Bone marrow (tissue), 2 donors: Measurements from ENCODE around the gene MYCBP.

ENCODE experiments used
- DNase-seq, 2 donors: peaks; one replicate each; lab custom pipeline; 2025; lab: John Stamatoyannopoulos, UW

Gene MYCBP

DNA sequence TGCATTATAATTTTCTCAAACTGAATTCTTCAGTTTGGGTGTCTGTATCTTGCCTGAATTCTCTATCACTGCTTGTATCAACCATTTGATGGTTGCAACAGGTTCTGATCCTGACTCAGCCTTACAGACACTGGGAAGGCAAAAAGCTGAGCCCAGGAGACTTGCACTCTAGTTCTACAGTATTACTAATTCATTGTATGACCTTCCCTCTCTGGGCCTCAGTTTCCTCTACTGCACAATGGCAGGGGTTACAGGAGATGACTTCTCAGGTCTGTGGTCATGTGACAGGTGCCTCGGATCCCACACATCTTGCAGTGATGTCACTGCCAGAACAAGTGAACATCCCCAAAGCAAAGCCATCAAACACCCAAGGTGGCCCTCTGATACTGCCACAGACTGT lies 52.3 kb downstream of the MYCBP start:
- DNase-seq, result no peak

DNA sequence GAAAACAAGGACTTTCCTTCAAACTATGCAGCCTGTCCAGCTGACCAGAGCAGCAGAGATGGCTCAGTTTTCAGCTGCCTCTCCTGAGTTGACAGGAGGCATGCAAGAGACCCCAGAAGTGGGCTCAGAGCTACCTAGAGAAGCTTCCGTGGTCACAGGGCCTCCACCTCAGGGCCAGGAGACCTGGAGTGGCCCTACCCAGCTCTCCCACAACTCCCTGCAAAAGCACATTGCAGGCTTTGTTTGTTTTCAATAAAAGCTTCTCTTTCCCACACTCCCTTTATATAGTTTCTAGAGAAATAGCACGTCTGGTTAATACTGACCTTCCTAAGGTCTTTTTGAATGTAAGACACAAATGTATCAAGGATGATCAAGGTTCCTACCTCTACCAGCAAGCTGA lies 53.6 kb downstream of the MYCBP start:
- DNase-seq, result no peak

DNA sequence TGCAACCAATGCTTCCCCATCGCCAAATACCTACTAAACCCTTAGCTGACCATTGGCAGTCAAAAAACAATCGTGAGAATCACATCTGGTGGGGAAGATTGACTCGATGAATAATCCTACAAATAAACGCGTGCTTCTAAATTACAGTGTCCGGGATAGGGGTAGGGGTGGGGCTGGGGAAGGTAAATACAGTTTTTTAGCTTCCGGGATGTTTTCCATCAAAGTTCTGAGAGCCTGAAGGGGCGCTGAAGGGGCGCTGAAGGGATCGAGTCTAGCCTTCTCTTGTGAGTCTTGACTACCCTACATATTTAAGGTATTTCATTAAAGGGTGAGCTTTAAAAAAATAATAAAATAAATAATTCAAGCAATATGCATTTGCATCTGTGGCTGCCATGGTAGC lies 54.1 kb downstream of the MYCBP start:
- no peak for DNase-seq

DNA sequence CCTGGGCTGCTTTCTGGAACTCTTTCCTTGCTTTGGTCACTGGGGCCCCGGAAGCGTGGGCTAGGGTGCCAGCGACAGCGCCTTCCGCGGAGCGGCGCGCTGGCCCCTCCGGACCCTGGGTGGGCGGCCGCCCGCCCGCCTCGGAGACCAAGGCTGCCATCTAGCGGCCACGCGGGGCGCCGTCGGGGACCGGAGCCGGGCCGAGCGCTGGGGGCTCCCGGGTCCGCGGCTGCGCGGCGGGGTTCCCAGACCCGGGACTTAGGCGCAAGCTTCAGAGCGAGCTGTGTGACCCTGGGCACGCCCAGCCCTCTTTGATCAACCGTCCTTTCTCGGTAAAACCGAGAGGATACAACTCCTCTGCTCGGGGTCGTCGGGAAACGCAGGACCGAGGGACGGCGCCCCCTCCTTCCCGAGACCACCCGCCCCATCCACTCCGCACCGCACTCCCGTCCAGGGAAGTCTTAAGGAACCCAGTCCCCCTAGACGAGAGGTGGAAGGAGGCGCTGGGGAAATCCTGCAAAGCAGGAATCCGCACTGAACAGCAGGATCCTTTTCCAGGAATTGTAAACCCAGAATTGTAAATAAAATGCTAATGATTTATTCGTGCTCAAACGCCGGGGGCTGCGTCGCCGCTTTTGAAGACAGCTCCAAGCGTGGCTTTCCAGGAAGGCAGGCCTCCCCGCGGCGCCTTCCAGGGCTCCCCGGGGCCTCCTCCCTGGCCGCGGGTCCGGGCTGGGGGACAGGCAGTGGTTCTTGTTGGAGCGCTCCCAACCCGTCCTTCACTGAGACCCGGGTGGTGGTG lies 54.8 kb downstream of the MYCBP start:
- no peak for DNase-seq

DNA sequence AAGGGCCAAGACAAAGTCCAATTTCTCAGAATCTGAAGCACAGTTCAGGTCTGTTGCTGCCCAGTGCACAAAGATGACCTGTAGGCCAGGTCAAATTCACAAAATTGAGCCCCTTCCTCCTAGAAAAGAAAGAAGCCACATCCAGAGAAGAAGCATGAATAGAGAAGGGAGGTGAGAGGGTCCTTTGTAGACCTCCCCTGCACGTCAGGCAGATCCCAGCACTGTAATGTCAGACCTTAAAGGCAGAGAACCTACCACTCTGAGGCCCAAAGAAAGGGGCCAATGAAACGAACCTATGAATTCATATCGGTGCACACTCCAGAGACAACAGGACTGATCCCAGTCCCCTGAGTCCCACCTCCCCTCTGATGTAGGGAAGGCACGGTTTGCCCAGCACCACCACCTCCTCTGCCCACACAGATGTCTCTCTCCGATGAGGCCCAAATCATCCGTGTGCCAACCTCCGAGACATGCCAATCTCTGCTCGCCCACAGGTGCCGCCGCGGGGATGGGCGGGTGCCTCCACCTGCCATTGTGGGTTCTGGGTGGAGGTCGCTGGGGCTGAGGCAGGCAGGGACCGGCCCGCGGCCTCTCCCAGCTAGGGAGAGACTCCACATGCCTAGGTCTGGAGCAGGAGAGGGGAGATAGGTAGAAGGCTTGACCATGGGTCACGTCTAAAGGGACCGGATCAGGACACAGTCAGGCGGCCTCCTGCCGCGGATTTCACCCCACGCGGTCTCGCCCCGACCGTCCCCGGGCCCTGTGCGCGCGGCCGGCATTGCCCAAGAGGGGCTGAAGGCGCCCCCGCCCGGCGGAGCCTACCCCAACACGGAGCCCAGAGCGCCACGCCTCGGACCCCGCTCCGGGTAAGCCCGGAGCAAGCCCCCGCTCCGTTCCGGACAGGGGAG lies 55.6 kb downstream of the MYCBP start:
- no peak for DNase-seq

DNA sequence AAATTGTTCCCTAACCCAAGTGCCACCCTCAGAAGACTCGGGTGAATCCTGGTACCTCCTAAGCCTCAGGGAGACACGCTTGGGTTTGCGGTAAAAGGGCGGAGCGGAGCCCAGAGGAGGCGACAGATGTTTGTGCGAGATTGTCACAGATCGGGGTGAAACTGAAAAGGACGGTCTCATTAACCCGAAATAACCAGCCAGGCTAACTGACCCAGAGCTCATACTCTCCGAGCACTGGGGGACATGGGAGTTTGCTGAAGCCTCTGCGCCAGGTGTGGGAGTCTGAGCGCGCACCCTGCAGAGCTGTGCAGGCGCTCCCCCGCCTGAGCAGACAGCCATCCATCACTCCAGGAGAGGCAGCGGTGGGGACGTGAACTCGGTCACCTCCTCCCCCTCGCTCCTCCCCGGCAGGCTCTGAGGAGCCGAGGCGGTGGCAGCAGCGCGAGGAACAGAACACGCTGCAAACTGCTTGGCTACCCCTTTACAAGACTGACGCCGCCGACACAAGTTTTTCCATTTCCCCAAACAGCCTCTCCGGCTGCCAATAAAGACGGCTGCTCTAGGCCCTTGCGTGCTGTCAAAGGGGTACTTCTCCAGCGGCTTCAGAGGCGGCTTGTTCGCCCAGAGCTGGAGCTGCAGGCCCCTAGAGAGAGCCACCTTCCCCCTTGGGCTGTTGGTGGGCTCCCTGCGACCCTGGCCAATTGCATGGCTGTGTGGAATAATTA lies 57.1 kb downstream of the MYCBP start:
- no peak for DNase-seq

DNA sequence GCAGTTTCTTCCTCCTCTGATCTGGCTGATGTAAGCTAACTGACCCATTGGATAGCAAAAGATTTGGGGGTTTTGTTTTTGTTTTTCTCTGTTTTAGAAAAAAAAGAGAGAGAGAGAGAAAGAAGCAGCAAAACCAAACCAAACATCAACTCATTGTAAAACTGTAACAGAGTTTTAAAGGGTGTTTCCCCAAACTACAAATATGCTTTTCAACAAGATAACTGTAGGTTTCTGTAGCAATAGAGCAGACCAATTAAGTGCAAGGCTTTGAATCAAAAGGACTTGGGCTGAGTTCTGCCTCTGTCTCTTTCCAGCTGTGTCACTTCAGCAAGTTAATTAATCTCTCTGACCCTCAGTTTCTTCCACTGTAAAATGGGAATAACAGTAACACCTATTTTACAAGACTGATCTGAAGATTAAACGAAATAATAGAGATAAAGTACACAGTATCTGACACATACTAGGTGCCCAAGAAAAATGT lies 58.1 kb downstream of the MYCBP start:
- no peak for DNase-seq

DNA sequence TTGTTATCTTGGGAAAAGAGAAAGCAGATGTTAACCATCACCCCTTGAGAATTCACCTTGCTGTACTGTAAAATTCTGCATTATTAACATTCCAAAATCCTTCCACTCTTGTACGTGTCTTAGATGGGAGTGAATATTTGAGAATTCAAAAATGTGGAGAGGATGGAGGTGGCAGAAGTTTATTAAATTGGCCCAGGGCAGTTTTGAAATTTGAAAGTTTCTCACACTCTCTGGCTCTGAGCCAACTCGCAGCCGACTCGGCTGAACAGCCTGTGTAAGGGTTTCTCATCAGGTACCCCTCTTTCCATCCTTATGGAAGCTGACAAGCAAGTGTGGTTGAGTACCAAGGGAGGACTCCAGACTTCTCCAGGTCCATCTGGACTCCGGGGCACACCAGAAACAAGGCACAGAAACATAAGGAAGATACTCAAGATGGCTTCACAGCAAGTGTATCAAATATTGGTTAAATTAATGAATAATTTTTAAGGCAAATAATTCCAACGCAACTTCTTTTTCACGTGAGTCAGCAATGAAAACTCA lies 58.6 kb downstream of the MYCBP start:
- DNase-seq, result no peak

DNA sequence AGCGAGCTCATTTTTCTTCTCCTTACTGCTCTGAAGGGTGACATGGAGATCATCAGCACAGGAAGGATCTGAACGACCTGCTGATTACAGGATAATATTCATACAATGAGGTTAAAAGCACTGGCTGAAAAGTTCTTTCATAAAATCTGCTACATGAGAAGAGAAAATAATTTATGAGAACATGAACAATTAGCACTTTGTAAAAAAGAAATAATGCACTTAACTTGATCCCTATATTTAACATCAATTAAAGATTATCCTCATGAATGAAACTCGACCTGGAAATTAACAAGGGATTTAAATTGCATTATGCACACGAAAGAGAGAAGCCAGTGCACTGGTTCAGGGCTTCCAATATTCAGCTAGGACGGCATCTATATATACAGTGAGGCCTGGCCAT lies 60.2 kb downstream of the MYCBP start:
- DNase-seq, result no peak
